Activated CD8-positive, alpha-beta memory T cell treated with anti-CD3 and anti-CD28 coated beads, Interleukin-2, amount 10 ng/mL, durations not matched to agents 7 days and 5 days (primary cell): ENCODE measurements around the gene MB21D2. TPM values are rescaled to one million over a fixed set of nuclear protein-coding genes. Genes with fewer than 3 reads are reported as not detected.
A peak's percentile ranks its signal among the peaks of the same experiment; 100 is the strongest.

Source experiments
- ATAC-seq: fragments of 150-1000 bp; cut with Tn5 transposase; one replicate; pipeline ENCODE4 v1.10.0; 2021; ENCODE audit warnings: moderate library complexity
- CTCF ChIA-PET: fragments of 350-600 bp; sonication (Branson Sonifier 250); formaldehyde crosslinking; loops from one replicate; lab custom pipeline; 2021; ENCODE audit warnings: antibody characterized with exemption; lab: Charles Lee
- DNase-seq: peaks from one replicate; pipeline ENCODE4 v3.0.0-alpha.2; 2020
- H3K27ac Mint-ChIP-seq: one replicate; pipeline ENCODE4 v1.8.0; 2021; ENCODE audit warnings: mild to moderate bottlenecking, mixed read lengths
- H3K27me3 Mint-ChIP-seq: one replicate; pipeline ENCODE4 v1.8.0; 2021; ENCODE audit warnings: mixed read lengths
- H3K36me3 Mint-ChIP-seq: one replicate; pipeline ENCODE4 v1.8.0; 2021; ENCODE audit warnings: mild to moderate bottlenecking, mixed read lengths
- H3K4me1 Mint-ChIP-seq: one replicate; pipeline ENCODE4 v1.8.0; 2021; ENCODE audit warnings: mixed read lengths
- H3K4me3 Mint-ChIP-seq: one replicate; pipeline ENCODE4 v1.8.0; 2021; ENCODE audit warnings: mild to moderate bottlenecking, moderate library complexity, mixed read lengths
- H3K9me3 Mint-ChIP-seq: one replicate; pipeline ENCODE4 v1.8.0; 2022; ENCODE audit warnings: low read depth, mixed read lengths
- total RNA-seq, 2 experiments: library from RNA; stranded (reverse); gene quantifications; one replicate each; pipeline ENCODE4 v1.2.3, GENCODE V29; 2021

The MB21D2 gene
- total RNA-seq, 2 experiments from 2014 or later, result 2.7 to 7.0 TPM

DNA sequence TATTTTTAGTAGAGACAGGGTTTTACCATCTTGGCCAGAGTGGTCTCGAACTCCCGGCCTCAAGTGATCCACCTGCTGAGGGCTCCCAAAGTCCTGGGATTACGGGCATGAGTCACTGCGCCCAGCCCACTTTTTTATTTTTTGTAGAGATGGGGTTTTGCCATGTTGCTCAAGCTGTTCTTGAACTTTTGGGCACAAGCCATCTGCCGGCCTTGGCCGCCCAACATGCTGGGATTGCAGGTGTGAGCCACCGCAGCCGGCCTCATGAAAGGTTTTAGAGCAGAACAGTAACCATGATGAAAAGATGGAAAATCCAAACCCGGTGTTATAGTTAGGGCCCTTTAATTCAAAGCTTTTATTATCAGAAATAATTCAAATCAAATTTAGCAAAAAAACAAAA is 15.6 kb upstream of the MB21D2 start:
- Mint-ChIP-seq H3K4me3 (no peak overlapping the region), H3K4me1 (no peaks in the 10 kb centered on the region), H3K36me3 (no peaks in the 10 kb centered on the region), H3K27ac (no peak overlapping the region), H3K9me3 (peaks cover 1% of the 10 kb centered on the region), H3K27me3 (peaks cover 5% of the 10 kb centered on the region)
- DNase-seq (no peak), ATAC-seq (no peak)
- CTCF ChIA-PET, result no interaction called here

DNA sequence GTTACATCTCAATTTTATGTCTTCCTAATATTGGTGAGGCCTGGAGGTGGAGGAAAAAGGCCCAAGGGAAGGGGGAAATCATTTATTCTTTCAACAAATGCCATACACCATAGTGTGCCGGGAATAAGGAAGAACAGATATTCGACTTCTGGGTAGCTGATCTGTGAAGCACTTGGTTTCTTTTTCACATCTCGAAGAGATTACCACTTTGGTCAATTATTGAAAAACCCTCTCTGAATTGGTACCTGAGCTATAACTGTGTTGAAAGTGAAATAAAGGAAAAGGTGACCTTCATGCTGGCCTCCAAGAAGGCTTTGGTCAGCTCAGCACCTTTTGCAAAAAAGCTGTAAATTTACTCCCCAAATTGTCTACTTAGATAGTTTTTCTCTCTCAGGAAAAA is 14.2 kb upstream of the MB21D2 start:
- no peak for ATAC-seq
- Mint-ChIP-seq H3K27me3 (peaks cover 12% of the 10 kb centered on the region), H3K4me1 (no peaks in the 10 kb centered on the region), H3K9me3 (no peaks in the 10 kb centered on the region), H3K36me3 (no peaks in the 10 kb centered on the region), H3K27ac (no peak overlapping the region), H3K4me3 (no peak overlapping the region)
- CTCF ChIA-PET, result interaction anchor here (1.0 kb wide), 1 partner anchor 119 kb away, joined by 4 read pairs; no protein-coding TSS in a partner anchor
- DNase-seq, result no peak

DNA sequence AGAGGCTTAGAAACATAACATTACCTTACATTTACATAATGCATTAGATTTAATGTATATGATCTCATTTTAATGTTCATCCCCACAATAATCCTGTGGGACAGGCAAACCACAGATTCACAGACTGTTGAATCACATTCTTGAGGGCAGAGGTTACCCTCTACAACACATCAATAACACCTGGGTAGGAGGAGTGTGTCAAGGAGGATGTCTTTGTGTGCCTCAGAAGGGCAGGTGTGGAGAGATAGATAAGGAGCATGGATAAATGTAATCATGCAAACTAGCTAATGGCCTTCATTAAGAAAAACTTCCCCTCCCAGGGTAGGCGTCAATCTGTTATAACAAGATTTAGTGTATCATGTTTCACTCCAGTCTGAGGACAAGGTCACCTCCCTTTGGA is 12.9 kb upstream of the MB21D2 start:
- Mint-ChIP-seq H3K27me3 (peaks cover 18% of the 10 kb centered on the region), H3K4me3 (no peak overlapping the region), H3K36me3 (no peaks in the 10 kb centered on the region), H3K27ac (no peak overlapping the region), H3K9me3 (no peaks in the 10 kb centered on the region), H3K4me1 (no peaks in the 10 kb centered on the region)
- CTCF ChIA-PET, result no interaction called here
- no peak for DNase-seq
- ATAC-seq, result no peak

DNA sequence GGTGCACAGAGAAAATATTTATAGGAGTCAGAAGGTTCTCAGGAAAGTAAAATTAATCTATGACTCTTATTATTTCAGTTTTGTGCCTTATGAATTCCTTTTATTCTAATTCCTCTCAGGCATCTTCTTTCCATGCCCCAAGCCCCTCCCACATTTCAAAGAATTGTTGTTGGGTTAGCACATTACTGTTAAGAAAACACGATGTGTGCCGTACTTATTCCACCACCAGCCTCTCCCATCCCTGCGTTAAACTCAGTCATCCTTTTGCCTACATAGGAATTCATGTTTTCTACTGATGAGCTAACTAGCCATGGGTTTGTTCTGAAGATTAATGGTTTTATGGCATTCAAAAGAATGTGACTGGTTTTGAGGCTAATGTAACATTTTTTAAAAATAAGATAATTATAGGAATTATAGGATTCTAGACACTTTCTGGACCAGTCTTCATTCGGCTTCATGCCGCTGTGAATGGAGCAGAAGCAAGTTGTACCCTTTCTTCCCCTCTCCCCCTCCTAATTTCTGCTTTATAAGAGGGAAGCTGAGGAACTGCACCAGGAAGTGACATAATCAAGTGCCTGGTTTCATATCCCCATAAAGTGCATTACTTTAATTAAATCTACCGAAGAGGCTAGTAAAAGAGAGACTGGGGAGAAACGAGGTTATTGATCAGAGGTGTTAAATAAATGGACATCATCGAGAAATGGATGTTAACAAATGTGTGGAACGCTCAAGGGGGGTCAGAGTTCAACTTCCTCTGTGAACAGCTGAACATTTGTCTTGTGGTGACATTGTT is 12.3 kb upstream of the MB21D2 start:
- H3K9me3 Mint-ChIP-seq, result no peaks in the 10 kb centered on the region
- H3K27ac Mint-ChIP-seq, result no peak overlapping the region
- H3K27me3 Mint-ChIP-seq, result peaks cover 18% of the 10 kb centered on the region
- ATAC-seq (no peak), DNase-seq (no peak)
- no peak overlapping the region for H3K4me3 Mint-ChIP-seq
- no peaks in the 10 kb centered on the region for H3K4me1 Mint-ChIP-seq
- H3K36me3 Mint-ChIP-seq, result no peaks in the 10 kb centered on the region
- CTCF ChIA-PET, result no interaction called here

DNA sequence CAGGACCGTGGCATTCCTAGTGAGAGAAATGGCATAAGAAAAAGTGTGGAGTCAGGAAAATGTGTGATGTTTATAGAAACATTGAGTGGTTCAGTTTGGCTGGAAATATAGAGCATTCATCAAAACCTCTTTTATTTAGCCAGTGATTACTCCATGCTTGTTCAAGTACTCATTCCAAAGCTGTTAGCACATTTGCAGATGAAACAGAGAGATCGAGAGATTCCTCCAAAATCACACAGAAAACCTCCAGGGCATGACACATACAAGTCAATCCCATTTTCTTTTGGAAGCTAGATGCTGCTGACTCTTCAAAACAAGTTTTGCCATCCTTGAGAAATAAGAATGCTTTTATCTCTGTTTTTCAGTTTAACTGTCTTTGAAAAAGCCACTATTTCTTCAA is 11.5 kb upstream of the MB21D2 start:
- Mint-ChIP-seq H3K36me3 (no peaks in the 10 kb centered on the region), H3K27ac (no peak overlapping the region), H3K27me3 (peaks cover 18% of the 10 kb centered on the region), H3K4me1 (no peaks in the 10 kb centered on the region), H3K4me3 (no peak overlapping the region), H3K9me3 (no peaks in the 10 kb centered on the region)
- CTCF ChIA-PET, result interaction anchor here (1.1 kb wide), 1 partner anchor 9 kb away, joined by 3 read pairs; no protein-coding TSS in a partner anchor
- ATAC-seq (no peak), DNase-seq (no peak)

DNA sequence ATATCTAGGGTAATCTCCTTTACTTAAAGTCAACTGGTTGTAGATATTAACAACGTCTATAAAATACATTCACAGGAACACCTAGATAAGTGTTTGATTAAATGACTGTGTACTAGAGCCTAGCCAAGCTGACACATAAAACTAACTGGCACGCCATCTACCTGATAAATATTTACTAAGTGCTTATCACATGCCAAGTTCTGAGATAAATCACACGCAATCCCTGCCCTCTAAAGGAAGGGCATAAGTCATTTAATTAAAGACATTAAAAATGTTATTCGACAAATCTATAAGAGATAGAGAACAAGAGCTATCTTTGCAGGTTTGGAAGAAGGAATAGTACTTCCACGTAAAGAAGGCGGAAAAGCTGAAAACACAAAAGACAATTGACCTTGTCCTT is 11.1 kb upstream of the MB21D2 start:
- Mint-ChIP-seq H3K27ac (no peak overlapping the region), H3K9me3 (no peaks in the 10 kb centered on the region), H3K36me3 (no peaks in the 10 kb centered on the region), H3K4me3 (no peak overlapping the region), H3K27me3 (peaks cover 18% of the 10 kb centered on the region), H3K4me1 (no peaks in the 10 kb centered on the region)
- CTCF ChIA-PET, result interaction anchor here (1.1 kb wide), 1 partner anchor 9 kb away, joined by 3 read pairs; no protein-coding TSS in a partner anchor
- ATAC-seq (no peak), DNase-seq (no peak)

DNA sequence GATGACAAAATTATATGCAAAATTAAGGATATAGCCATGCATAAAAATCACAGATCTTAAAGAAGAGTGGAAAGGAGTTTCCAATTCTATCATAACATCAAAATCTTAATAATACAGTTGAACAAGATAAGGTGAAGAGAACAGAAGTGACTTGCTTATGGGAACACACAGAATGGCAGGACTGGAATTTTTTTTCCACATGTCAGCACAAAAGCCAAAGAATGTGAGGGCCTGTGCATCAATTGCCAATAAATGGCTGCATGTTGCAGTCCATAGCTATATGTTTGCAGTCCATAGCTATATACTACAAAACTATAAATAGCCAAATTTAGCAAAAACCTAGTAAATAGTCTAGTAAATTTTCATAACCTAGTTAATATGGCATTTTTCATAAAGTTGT is 10.4 kb upstream of the MB21D2 start:
- H3K27me3 Mint-ChIP-seq, result peaks cover 18% of the 10 kb centered on the region
- no peak overlapping the region for H3K4me3 Mint-ChIP-seq
- H3K9me3 Mint-ChIP-seq, result no peaks in the 10 kb centered on the region
- CTCF ChIA-PET, result no interaction called here
- H3K36me3 Mint-ChIP-seq, result no peaks in the 10 kb centered on the region
- no peak for ATAC-seq
- H3K27ac Mint-ChIP-seq, result no peak overlapping the region
- no peak for DNase-seq
- H3K4me1 Mint-ChIP-seq, result no peaks in the 10 kb centered on the region

DNA sequence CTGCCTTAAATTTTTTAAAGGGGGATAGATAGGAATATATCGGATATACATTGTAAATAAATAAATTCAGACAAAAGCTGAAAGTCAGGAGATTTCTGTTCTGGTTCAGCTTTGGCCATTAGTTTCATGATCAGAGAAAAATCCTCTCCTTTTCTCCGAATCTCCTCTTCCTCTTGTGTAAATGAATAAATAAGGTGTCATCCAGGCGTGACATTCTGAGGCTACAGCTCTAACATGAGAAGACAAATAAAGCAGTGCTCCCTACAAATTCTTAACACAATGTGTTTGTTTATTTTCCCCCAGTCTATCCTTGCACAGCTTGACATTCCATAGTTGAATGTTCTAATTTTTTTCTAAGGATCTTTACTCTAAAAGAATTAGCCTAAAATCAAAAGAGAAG is 9.4 kb upstream of the MB21D2 start:
- CTCF ChIA-PET, result interaction anchor here (0.7 kb wide), 1 partner anchor 60 kb away, joined by 3 read pairs; no protein-coding TSS in a partner anchor
- H3K36me3 Mint-ChIP-seq, result no peaks in the 10 kb centered on the region
- no peak overlapping the region for H3K4me3 Mint-ChIP-seq
- ATAC-seq, result no peak
- no peak overlapping the region for H3K27ac Mint-ChIP-seq
- no peaks in the 10 kb centered on the region for H3K4me1 Mint-ChIP-seq
- no peaks in the 10 kb centered on the region for H3K9me3 Mint-ChIP-seq
- peaks cover 20% of the 10 kb centered on the region for H3K27me3 Mint-ChIP-seq
- no peak for DNase-seq

DNA sequence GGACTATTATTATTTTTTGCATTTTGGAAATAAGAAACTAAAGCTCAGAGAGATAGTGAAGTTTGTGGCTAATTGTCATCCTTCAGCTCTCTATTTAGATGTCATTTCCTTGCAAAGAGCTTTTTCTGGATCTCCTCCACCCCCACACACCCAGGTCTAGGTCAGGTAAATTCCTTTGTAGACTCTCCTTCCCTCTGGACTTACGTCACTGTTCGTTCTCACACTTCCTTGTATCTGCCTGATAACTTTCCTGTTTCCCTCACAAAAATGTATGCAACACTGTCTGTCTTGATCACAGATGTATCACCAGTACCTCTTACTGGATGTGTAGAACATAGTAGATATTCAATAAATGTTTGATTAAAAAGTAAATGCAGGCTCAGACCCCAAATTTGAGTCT is 6.1 kb upstream of the MB21D2 start:
- CTCF ChIA-PET, result no interaction called here
- Mint-ChIP-seq H3K4me3 (no peak overlapping the region), H3K27ac (no peak overlapping the region), H3K36me3 (no peaks in the 10 kb centered on the region), H3K9me3 (no peaks in the 10 kb centered on the region), H3K27me3 (peaks cover 45% of the 10 kb centered on the region), H3K4me1 (peaks cover 4% of the 10 kb centered on the region)
- ATAC-seq (no peak), DNase-seq (no peak)

DNA sequence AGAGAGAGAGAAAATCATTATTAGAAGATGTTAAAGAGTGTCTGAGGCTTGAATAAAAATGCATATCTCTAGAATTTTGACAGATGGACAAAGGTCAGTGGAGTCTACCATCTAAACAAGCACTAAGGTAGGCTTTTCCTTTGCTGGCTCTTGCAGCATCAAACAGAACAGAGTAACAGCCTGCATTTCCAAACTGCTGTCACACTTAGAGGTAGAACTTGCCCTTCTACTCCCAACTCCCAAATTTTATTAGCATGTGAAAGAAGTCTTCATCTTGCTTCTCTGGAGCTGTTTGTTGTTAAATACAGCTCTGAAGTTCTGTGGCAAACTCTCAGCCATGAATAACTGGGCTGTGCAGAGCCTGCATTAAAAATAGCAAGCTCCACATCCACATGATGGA is 4.1 kb upstream of the MB21D2 start:
- Mint-ChIP-seq H3K27me3 (peaks cover 54% of the 10 kb centered on the region), H3K27ac (no peak overlapping the region), H3K36me3 (no peaks in the 10 kb centered on the region), H3K4me3 (no peak overlapping the region), H3K4me1 (peaks cover 14% of the 10 kb centered on the region), H3K9me3 (no peaks in the 10 kb centered on the region)
- CTCF ChIA-PET, result no interaction called here
- ATAC-seq, result no peak
- no peak for DNase-seq

DNA sequence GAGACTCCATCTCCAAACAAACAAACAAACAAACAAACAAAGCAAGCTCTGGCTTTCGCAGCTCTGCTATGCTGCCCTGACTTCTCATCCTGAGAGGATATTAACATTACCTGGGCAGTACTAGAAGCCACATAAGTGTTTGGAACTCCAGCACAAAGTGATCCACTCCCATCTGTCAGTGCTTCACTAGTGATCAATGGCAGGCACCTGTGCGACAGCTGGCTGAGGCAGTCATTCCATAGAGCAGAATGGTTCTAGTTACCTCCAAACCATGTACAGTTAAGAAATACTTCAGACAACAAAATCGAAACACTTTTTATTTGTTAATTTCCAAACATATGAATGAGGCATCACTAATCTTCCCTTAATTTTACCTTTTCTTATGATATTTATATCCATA is 2.8 kb upstream of the MB21D2 start:
- H3K27ac Mint-ChIP-seq, result no peak overlapping the region
- H3K27me3 Mint-ChIP-seq, result peaks cover 63% of the 10 kb centered on the region
- no peak for ATAC-seq
- no peak for DNase-seq
- no peak overlapping the region for H3K4me3 Mint-ChIP-seq
- H3K9me3 Mint-ChIP-seq, result no peaks in the 10 kb centered on the region
- peaks cover 22% of the 10 kb centered on the region for H3K4me1 Mint-ChIP-seq
- H3K36me3 Mint-ChIP-seq, result no peaks in the 10 kb centered on the region
- CTCF ChIA-PET, result no interaction called here

DNA sequence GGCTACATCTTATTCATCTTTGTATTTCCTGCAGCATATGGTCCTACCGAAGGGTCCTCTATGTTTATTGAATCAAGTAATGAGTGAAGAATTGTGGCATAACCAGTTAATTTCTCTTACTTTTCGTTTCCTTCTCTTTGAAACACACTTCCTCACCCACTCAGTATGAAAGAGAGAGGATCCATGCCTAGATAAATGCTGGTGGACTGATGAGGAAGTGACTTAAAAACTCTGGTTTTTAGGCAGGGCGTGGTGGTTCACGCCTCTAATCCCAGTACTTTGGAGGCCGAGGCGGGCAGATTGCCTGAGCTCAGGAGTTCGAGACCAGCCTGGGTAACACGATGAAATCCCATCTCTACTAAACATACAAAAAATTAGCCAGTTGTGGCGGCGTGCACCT is 2.2 kb upstream of the MB21D2 start:
- H3K27me3 Mint-ChIP-seq, result peaks cover 68% of the 10 kb centered on the region
- H3K4me1 Mint-ChIP-seq, result peaks cover 22% of the 10 kb centered on the region
- ATAC-seq (no peak), DNase-seq (no peak)
- H3K4me3 Mint-ChIP-seq, result no peak overlapping the region
- CTCF ChIA-PET, result no interaction called here
- H3K9me3 Mint-ChIP-seq, result no peaks in the 10 kb centered on the region
- no peaks in the 10 kb centered on the region for H3K36me3 Mint-ChIP-seq
- no peak overlapping the region for H3K27ac Mint-ChIP-seq

DNA sequence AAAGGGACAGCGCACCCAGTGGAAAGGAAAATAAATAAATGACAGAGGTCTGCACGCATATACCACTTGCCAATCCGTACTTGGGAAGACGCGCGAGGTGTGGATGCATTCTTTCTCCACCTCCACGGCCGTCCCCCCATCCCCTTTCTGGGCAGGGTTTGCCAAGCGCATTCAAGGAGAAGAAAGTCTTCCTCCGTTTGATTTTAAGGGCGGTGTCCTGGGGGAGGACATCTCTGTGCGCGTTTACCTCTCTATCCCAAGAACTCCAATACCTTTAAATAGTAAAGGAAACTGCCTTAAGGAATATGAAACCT is 576 bp upstream of the MB21D2 start:
- Mint-ChIP-seq H3K9me3 (no peaks in the 10 kb centered on the region), H3K27ac (peak overlapping the region; percentile 71), H3K4me1 (peaks cover 25% of the 10 kb centered on the region), H3K27me3 (peaks cover 75% of the 10 kb centered on the region), H3K36me3 (no peaks in the 10 kb centered on the region), H3K4me3 (peak overlapping the region; percentile 79)
- CTCF ChIA-PET, result interaction anchor here (1.4 to 1.8 kb wide), 4 partner anchors 19 to 123 kb away, joined by 5 read pairs; no protein-coding TSS in a partner anchor
- ATAC-seq (no peak), DNase-seq (no peak)

DNA sequence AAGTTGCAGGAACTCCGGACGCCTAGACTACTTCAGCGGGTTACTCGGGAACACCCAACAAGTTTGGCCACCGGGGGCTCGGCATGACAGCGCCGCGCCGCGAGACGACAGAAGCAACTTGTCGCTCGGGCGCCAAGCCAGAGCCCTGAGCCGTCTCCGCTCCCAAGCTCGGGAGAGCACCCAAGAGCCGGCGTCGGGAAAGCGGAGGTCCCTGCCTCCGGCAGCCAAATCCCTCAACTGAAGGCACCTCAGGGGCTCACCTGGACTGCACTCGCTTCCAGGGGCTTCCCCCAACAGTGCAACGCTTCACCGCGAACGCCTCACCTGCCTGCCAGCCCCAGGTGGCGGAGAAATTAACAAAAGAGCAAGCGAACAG is 640 bp downstream of the MB21D2 start:
- Mint-ChIP-seq H3K9me3 (no peaks in the 10 kb centered on the region), H3K4me1 (peaks cover 25% of the 10 kb centered on the region), H3K27me3 (peaks cover 77% of the 10 kb centered on the region), H3K4me3 (peak overlapping the region; percentile 80), H3K36me3 (no peaks in the 10 kb centered on the region), H3K27ac (peak overlapping the region; percentile 70)
- peak; percentile 21 for ATAC-seq
- CTCF ChIA-PET, result interaction anchor here (1.3 to 1.8 kb wide), 5 partner anchors 18 to 124 kb away, joined by 5 to 8 read pairs (median 5); no protein-coding TSS in a partner anchor
- DNase-seq, result peak; percentile 45
